GM23338 (cell line): Measurements from ENCODE around the gene JPH3. TPM values are rescaled to one million over a fixed set of nuclear protein-coding genes. Genes with fewer than 3 reads are reported as not detected.

ENCODE experiments used
- ATAC-seq: fragments of 200-7000 bp; cut with Tn5 transposase; 3 replicates; pipeline ENCODE4 v1.9.1; 2020
- DNase-seq: peaks from one replicate; pipeline ENCODE4 v3.0.0-alpha.2; 2015; ENCODE audit warnings: low spot score
- H2AFZ ChIP-seq: fragments of 200-600 bp; sonication (generic); 2 replicates; pipeline ENCODE4 v1.8.0; 2016; ENCODE audit warnings: antibody characterized with exemption, mild to moderate bottlenecking, moderate library complexity
- H3F3A ChIP-seq: fragments of 200-600 bp; sonication (generic); replicated peaks from 2 replicates; pipeline ENCODE4 v1.8.0; 2017; ENCODE audit warnings: antibody characterized with exemption, mixed run types, low read depth
- H3K27ac ChIP-seq: fragments of 200-600 bp; sonication (generic); 2 replicates; pipeline ENCODE4 v1.6.1; 2016; ENCODE audit warnings: low read depth
- H3K27me3 ChIP-seq: fragments of 200-600 bp; sonication (generic); 2 replicates; pipeline ENCODE4 v1.8.0; 2016; ENCODE audit warnings: mild to moderate bottlenecking, mixed run types, moderate library complexity; ENCODE audit not compliant: insufficient read depth
- H3K36me3 ChIP-seq: fragments of 200-600 bp; sonication (generic); 2 replicates; pipeline ENCODE4 v1.8.0; 2016; ENCODE audit warnings: mild to moderate bottlenecking; ENCODE audit not compliant: insufficient read depth
- H3K4me1 ChIP-seq: fragments of 200-600 bp; sonication (generic); 2 replicates; pipeline ENCODE4 v1.8.0; 2016; ENCODE audit warnings: mild to moderate bottlenecking, moderate library complexity; ENCODE audit not compliant: insufficient read depth
- H3K4me2 ChIP-seq: fragments of 200-600 bp; sonication (generic); 2 replicates; pipeline ENCODE4 v1.7.1; 2017; ENCODE audit warnings: mixed run types
- H3K4me3 ChIP-seq: fragments of 200-600 bp; sonication (generic); 2 replicates; pipeline ENCODE4 v1.6.1; 2016; ENCODE audit warnings: mixed run types
- H3K79me2 ChIP-seq: fragments of 200-600 bp; sonication (generic); replicated peaks from 2 replicates; pipeline ENCODE4 v1.8.0; 2017; ENCODE audit warnings: mild to moderate bottlenecking; ENCODE audit not compliant: insufficient read depth
- H3K9me2 ChIP-seq: fragments of 200-600 bp; sonication (generic); 2 replicates; pipeline ENCODE4 v1.8.0; 2017; ENCODE audit not compliant: insufficient read depth
- H4K20me1 ChIP-seq: fragments of 200-600 bp; sonication (generic); replicated peaks from 2 replicates; pipeline ENCODE4 v1.8.0; 2017; ENCODE audit warnings: mild to moderate bottlenecking; ENCODE audit not compliant: insufficient read depth
- H3K27ac Mint-ChIP-seq: 2 replicates; pipeline ENCODE4 v1.8.0; 2020; ENCODE audit warnings: inconsistent platforms, mild to moderate bottlenecking, moderate library complexity, mixed read lengths
- H3K27me3 Mint-ChIP-seq: 3 replicates; pipeline ENCODE4 v1.8.0; 2022; ENCODE audit warnings: low read depth, mild to moderate bottlenecking, moderate library complexity, mixed read lengths, inconsistent platforms; ENCODE audit not compliant: insufficient read depth, poor library complexity
- H3K36me3 Mint-ChIP-seq: 3 replicates; pipeline ENCODE4 v1.8.0; 2021; ENCODE audit warnings: low read depth, mild to moderate bottlenecking, inconsistent platforms, moderate library complexity, mixed read lengths
- H3K4me1 Mint-ChIP-seq: 3 replicates; pipeline ENCODE4 v1.8.0; 2020; ENCODE audit warnings: mild to moderate bottlenecking, inconsistent platforms, mixed read lengths
- H3K4me3 Mint-ChIP-seq: 3 replicates; pipeline ENCODE4 v1.8.0; 2021; ENCODE audit warnings: moderate library complexity, mild to moderate bottlenecking, inconsistent platforms, mixed read lengths
- H3K9me3 Mint-ChIP-seq: 3 replicates; pipeline ENCODE4 v1.8.0; 2020; ENCODE audit warnings: moderate library complexity, mild to moderate bottlenecking, inconsistent platforms, mixed read lengths
- CREB1 ChIP-seq: fragments of 250-450 bp; sonication (Bioruptor Pico); IDR thresholded peaks from 2 replicates; pipeline ENCODE4 v1.5.0; 2020; ENCODE audit warnings: low read depth, mild to moderate bottlenecking, moderate library complexity
- CTCF ChIP-seq, 2 experiments: fragments of 200-600 bp in 1 of 2; sonication (generic) in 1 of 2; conservative IDR thresholded peaks; 2 replicates each; pipeline versions ENCODE4 v1.5.1 to v1.6.1; 2016 to 2017; ENCODE audit warnings: antibody characterized with exemption in 2 of 2, low read depth in 2 of 2, mild to moderate bottlenecking in 2 of 2, moderate library complexity in 1 of 2
- ETS1 ChIP-seq: IDR thresholded peaks from 2 replicates; pipeline ENCODE4 v1.6.1; 2016; ENCODE audit warnings: antibody characterized with exemption
- EZH2 ChIP-seq: fragments of 200-600 bp; sonication (generic); IDR thresholded peaks from one replicate; pipeline ENCODE4 v1.8.0; 2017; ENCODE audit warnings: antibody characterized with exemption, mild to moderate bottlenecking, low read depth; ENCODE audit not compliant: unreplicated experiment
- EZH2phosphoT487 ChIP-seq: fragments of 200-600 bp; sonication (generic); IDR thresholded peaks from one replicate; pipeline ENCODE4 v1.8.1; 2018; ENCODE audit warnings: antibody characterized with exemption; ENCODE audit not compliant: unreplicated experiment
- JUNB ChIP-seq: IDR thresholded peaks from one replicate; pipeline ENCODE4 v1.6.1; 2016; ENCODE audit warnings: antibody characterized with exemption; ENCODE audit not compliant: unreplicated experiment
- NANOG ChIP-seq: IDR thresholded peaks from 2 replicates; pipeline ENCODE4 v1.6.1; 2016; ENCODE audit warnings: antibody characterized with exemption, borderline replicate concordance
- POLR2AphosphoS5 ChIP-seq: IDR thresholded peaks from 2 replicates; pipeline ENCODE4 v1.6.1; 2016; ENCODE audit warnings: antibody characterized with exemption, low read depth
- REST ChIP-seq: IDR thresholded peaks from one replicate; pipeline ENCODE4 v1.6.1; 2018; ENCODE audit warnings: antibody characterized with exemption; ENCODE audit not compliant: unreplicated experiment
- STAT1 ChIP-seq: IDR thresholded peaks from one replicate; pipeline ENCODE4 v1.6.1; 2016; ENCODE audit warnings: antibody characterized with exemption; ENCODE audit not compliant: unreplicated experiment
- ZNF114 ChIP-seq: fragments of 250-450 bp; sonication (Bioruptor Pico); IDR thresholded peaks from 2 replicates; pipeline ENCODE4 v1.5.0; 2020; ENCODE audit warnings: mild to moderate bottlenecking, moderate library complexity
- ZNF331 ChIP-seq: fragments of 250-450 bp; sonication (Bioruptor Pico); IDR thresholded peaks from 2 replicates; pipeline ENCODE4 v1.5.0; 2020; ENCODE audit warnings: low read depth, mild to moderate bottlenecking, moderate library complexity
- ZNF462 ChIP-seq: fragments of 250-450 bp; sonication (Bioruptor Pico); IDR thresholded peaks from 2 replicates; pipeline ENCODE4 v1.5.0; 2020; ENCODE audit warnings: mild to moderate bottlenecking, moderate library complexity
- polyA plus RNA-seq: library from polyadenylated mRNA; unstranded; fragments of >200 nt; fragmentation: Nextera tagmentation; extraction: Ambion mirVana; gene quantifications from 2 replicates; pipeline ENCODE4 v1.2.1, GENCODE V29; 2016
- total RNA-seq: library from RNA; depleted of rRNA; stranded (reverse); fragments of >200 nt; shearing (Covaris generic); gene quantifications from 2 replicates; pipeline ENCODE4 v1.2.3, GENCODE V29; 2014

The JPH3 gene
- total and polyA plus RNA-seq, 2 experiments from 2014 or later: 8.4 to 38.3 TPM

- H3K4me2 ChIP-seq: no peak overlapping the region
- H3K4me1 ChIP-seq: no peaks in the 10 kb centered on the region
- H3K4me1 Mint-ChIP-seq: peaks cover 7% of the 10 kb centered on the region; the same call in 2 of the 3 replicates
- no peak overlapping the region for H3K4me3 Mint-ChIP-seq
- H3K27me3 ChIP-seq: no peaks in the 10 kb centered on the region
- peaks cover 3% of the 10 kb centered on the region; the same call in 2 of the 3 replicates for H3K9me3 Mint-ChIP-seq
- no peak overlapping the region for H3K27ac Mint-ChIP-seq
- no peak overlapping the region for H3K4me3 ChIP-seq
- ATAC-seq (no peak), DNase-seq (no peak)
- H2AFZ ChIP-seq: no peak overlapping the region
- H4K20me1 ChIP-seq: peaks cover 3% of the 10 kb centered on the region; the same call in 1 of the 2 replicates
- no peaks in the 10 kb centered on the region for H3F3A ChIP-seq
- no peaks in the 10 kb centered on the region for H3K9me2 ChIP-seq
- no peaks in the 10 kb centered on the region for H3K36me3 ChIP-seq
- no peak overlapping the region for H3K27ac ChIP-seq
- TF ChIP-seq STAT1 (no peak), CTCF (conservative IDR thresholded peaks at IDR 0.05; ENCODE audit: low read depth in 2 of 2) (no peak), ETS1 (no peak), NANOG (no peak), ZNF114 (no peak), ZNF462 (CRISPR knock-in tag) (no peak), POLR2AphosphoS5 (no peak), REST (no peak), EZH2phosphoT487 (no peak), JUNB (no peak), ZNF331 (no peak), CREB1 (CRISPR knock-in tag) (no peak), EZH2 (no peak)
- no peaks in the 10 kb centered on the region for H3K79me2 ChIP-seq
- peaks cover 8% of the 10 kb centered on the region; the same call in 2 of the 3 replicates for H3K36me3 Mint-ChIP-seq
- peaks cover 8% of the 10 kb centered on the region for H3K27me3 Mint-ChIP-seq
Observed at GRCh38 chr16:87628246-87628923, 26.1 kb downstream of the JPH3 start.
